T-cell (primary cell): ENCODE results near the gene RGS8. TPM values are rescaled to one million over a fixed set of nuclear protein-coding genes. Genes with fewer than 3 reads are reported as not detected.

Experiments
- ATAC-seq, 4 experiments: fragments of 200-7000 bp in 3 of 4; fragments of 150-1000 bp in 1 of 4; cut with Tn5 transposase; replicated peaks in 1 of 4; 1 replicate in 3 of 4; 2 replicates in 1 of 4; pipeline ENCODE4 v1.10.0; 2021; ENCODE audit warnings: moderate library complexity in 3 of 4, mild to moderate bottlenecking in 2 of 4, moderate number of reproducible peaks in 1 of 4
- CTCF ChIA-PET, 2 donors: fragments of 300-600 bp; sonication (Branson Sonifier 250); formaldehyde crosslinking; loops; one replicate each; lab custom pipeline; 2022; ENCODE audit warnings: antibody characterized with exemption in 2 of 2; lab: Charles Lee
- POLR2A ChIA-PET, 2 donors: fragments of 300-600 bp; sonication (Branson Sonifier 250); formaldehyde crosslinking; loops; one replicate each; lab custom pipeline; 2022; ENCODE audit warnings: antibody characterized with exemption in 2 of 2; lab: Charles Lee
- DNase-seq, 35 experiments: peaks; one replicate each; pipeline versions ENCODE4 v3.0.0 to v3.0.0-alpha.2; 2013 to 2023
- H3K27ac ChIP-seq: one replicate; pipeline ENCODE4 v1.5.1; 2013; ENCODE audit warnings: low read length
- H3K27me3 ChIP-seq, 2 experiments: replicated peaks in 1 of 2; 1 replicate in 1 of 2; 2 replicates in 1 of 2; pipeline versions ENCODE4 v1.6.1 to v1.7.0; 2013; ENCODE audit warnings: low read length in 1 of 2, mixed read lengths in 1 of 2; ENCODE audit not compliant: control insufficient read depth in 2 of 2, insufficient read depth in 2 of 2; ENCODE audit errors: extremely low read depth in 1 of 2
- H3K36me3 ChIP-seq, 2 donors: 1 replicate in 1 of 2; 2 replicates in 1 of 2; pipeline versions ENCODE4 v1.6.1 to v1.7.0; 2013; ENCODE audit warnings: low read length in 1 of 2; ENCODE audit not compliant: control insufficient read depth in 2 of 2, insufficient read depth in 1 of 2; ENCODE audit errors: extremely low read depth in 1 of 2
- H3K4me1 ChIP-seq, 2 experiments: 1 replicate in 1 of 2; 2 replicates in 1 of 2; pipeline versions ENCODE4 v1.6.1 to v1.7.0; 2013; ENCODE audit warnings: low read length in 2 of 2, mixed read lengths in 1 of 2; ENCODE audit not compliant: insufficient read depth in 2 of 2, control insufficient read depth in 1 of 2; ENCODE audit errors: extremely low read depth in 1 of 2
- H3K4me3 ChIP-seq, 2 donors: 1 replicate in 1 of 2; 2 replicates in 1 of 2; pipeline versions ENCODE4 v1.5.1 to v1.7.0; 2013; ENCODE audit warnings: mild to moderate bottlenecking in 2 of 2, low read length in 1 of 2, moderate library complexity in 1 of 2; ENCODE audit not compliant: control insufficient read depth in 1 of 2; ENCODE audit errors: extremely low read depth in 1 of 2
- H3K9me3 ChIP-seq: 2 replicates; pipeline ENCODE4 v1.7.0; 2013
- H3K27ac Mint-ChIP-seq, 2 donors: one replicate each; pipeline ENCODE4 v1.8.0; 2020 to 2021; ENCODE audit warnings: mild to moderate bottlenecking in 2 of 2, mixed read lengths in 2 of 2
- H3K27me3 Mint-ChIP-seq, 2 donors: one replicate each; pipeline ENCODE4 v1.8.0; 2021 to 2022; ENCODE audit warnings: mixed read lengths in 2 of 2
- H3K36me3 Mint-ChIP-seq: one replicate; pipeline ENCODE4 v1.8.0; 2021; ENCODE audit warnings: mixed read lengths
- H3K4me1 Mint-ChIP-seq, 3 donors: one replicate each; pipeline ENCODE4 v1.8.0; 2020 to 2022; ENCODE audit warnings: mixed read lengths in 3 of 3, mild to moderate bottlenecking in 1 of 3
- H3K4me3 Mint-ChIP-seq, 3 donors: one replicate each; pipeline ENCODE4 v1.8.0; 2020 to 2022; ENCODE audit warnings: mild to moderate bottlenecking in 3 of 3, mixed read lengths in 3 of 3, moderate library complexity in 3 of 3
- H3K9me3 Mint-ChIP-seq, 3 donors: one replicate each; pipeline ENCODE4 v1.8.0; 2020 to 2022; ENCODE audit warnings: mixed read lengths in 3 of 3
- WGBS: methylation state at CpG from one replicate; pipeline ENCODE4 v1.1.5; 2013; ENCODE audit warnings: missing lambda C conversion rate; ENCODE audit not compliant: insufficient coverage; 5-methylcytosine and 5-hydroxymethylcytosine counted together
- total RNA-seq, 35 experiments: library from RNA in 6 of 35; stranded (reverse) in 6 of 35; fragments of 120-200 nt in 1 of 35; gene quantifications; one replicate each; pipeline versions ENCODE4 v1.2.1 to v1.2.4 and lab custom pipeline; 2013 to 2026

The RGS8 gene
- total RNA-seq, 5 donors from 2014 or later (not counting 1 experiment from before 2014, with no cell fraction given), result not detected

GRCh38 chr1:182642461-182642860, 41.9 kb downstream of the RGS8 start:
- Histone ChIP-seq H3K9me3 (no peaks in the 10 kb centered on the region), H3K4me3 (no peak overlapping the region), H3K27me3 (peaks cover 0 to under 1% of the 10 kb centered on the region in 2 experiments), H3K36me3 (no peaks in the 10 kb centered on the region), H3K4me1 (no peaks in the 10 kb centered on the region), H3K27ac (no peak overlapping the region)
- DNase-seq, result no peak
- ChIA-PET CTCF (interaction anchor here in 1 of 2 donors (0.6 kb wide), 1 partner anchor 39 kb away, joined by 4 read pairs; no protein-coding TSS in a partner anchor), POLR2A (no interaction called here)
- Mint-ChIP-seq H3K27me3 (peaks cover 2 to 3% of the 10 kb centered on the region in 2 donors), H3K36me3 (no peaks in the 10 kb centered on the region), H3K4me3 (no peak overlapping the region), H3K9me3 (no peaks in the 10 kb centered on the region), H3K4me1 (peaks cover 0 to 6% (median 0%) of the 10 kb centered on the region in 3 donors), H3K27ac (no peak overlapping the region)
- ATAC-seq, result no peak
- WGBS, result 87% methylated on average over 3 of the region's 8 CpGs

- Histone ChIP-seq H3K9me3 (no peaks in the 10 kb centered on the region), H3K27me3 (peaks cover 0 to 2% of the 10 kb centered on the region in 2 experiments), H3K36me3 (no peaks in the 10 kb centered on the region), H3K27ac (no peak overlapping the region), H3K4me3 (no peak overlapping the region), H3K4me1 (no peaks in the 10 kb centered on the region)
- H3K4me1 Mint-ChIP-seq, result peaks cover 0 to 6% (median 0%) of the 10 kb centered on the region in 3 donors
- 85% methylated on average over 5 of the region's 5 CpGs for WGBS
- ATAC-seq (no peak), DNase-seq (no peak)
- no peaks in the 10 kb centered on the region for H3K36me3 Mint-ChIP-seq
- CTCF ChIA-PET, result no interaction called here
- POLR2A ChIA-PET, result no interaction called here
- peaks cover 2 to 7% of the 10 kb centered on the region in 2 donors for H3K27me3 Mint-ChIP-seq
- no peaks in the 10 kb centered on the region for H3K9me3 Mint-ChIP-seq
- no peak overlapping the region for H3K4me3 Mint-ChIP-seq
- H3K27ac Mint-ChIP-seq, result no peak overlapping the region
Observed at GRCh38 chr1:182641561-182641960, 42.8 kb downstream of the RGS8 start.

GRCh38 chr1:182639330-182639729, 45.1 kb downstream of the RGS8 start:
- Mint-ChIP-seq H3K36me3 (no peaks in the 10 kb centered on the region), H3K4me1 (peaks cover 0 to 6% (median 0%) of the 10 kb centered on the region in 3 donors), H3K27ac (no peak overlapping the region), H3K9me3 (no peaks in the 10 kb centered on the region), H3K4me3 (no peak overlapping the region), H3K27me3 (peaks cover 0 to 4% of the 10 kb centered on the region in 2 donors)
- no peaks in the 10 kb centered on the region for H3K9me3 ChIP-seq
- no CpG with 5 or more reads among the region's 1 CpG for WGBS
- no peak overlapping the region for H3K4me3 ChIP-seq
- CTCF ChIA-PET, result no interaction called here
- ATAC-seq (no peak), DNase-seq (no peak)
- H3K27ac ChIP-seq, result no peak overlapping the region
- no peaks in the 10 kb centered on the region for H3K36me3 ChIP-seq
- no peaks in the 10 kb centered on the region for H3K4me1 ChIP-seq
- POLR2A ChIA-PET, result no interaction called here
- H3K27me3 ChIP-seq, result peaks cover 2 to 3% of the 10 kb centered on the region in 2 experiments

GRCh38 chr1:182637769-182638168, 46.6 kb downstream of the RGS8 start:
- CTCF ChIA-PET, result interaction anchor here in 1 of 2 donors (0.5 to 0.6 kb wide), 2 partner anchors 29 to 130 kb away, joined by 3 read pairs; no protein-coding TSS in a partner anchor
- POLR2A ChIA-PET, result no interaction called here

GRCh38 chr1:182635871-182636270, 48.5 kb downstream of the RGS8 start:
- no peak overlapping the region for H3K4me3 Mint-ChIP-seq
- ChIA-PET POLR2A (no interaction called here), CTCF (no interaction called here)
- H3K27me3 Mint-ChIP-seq, result peaks cover 1 to 4% of the 10 kb centered on the region in 2 donors
- no CpG with 5 or more reads among the region's 2 CpGs for WGBS
- ATAC-seq, result no peak
- H3K36me3 Mint-ChIP-seq, result no peaks in the 10 kb centered on the region
- Histone ChIP-seq H3K4me1 (peaks cover 0 to 2% of the 10 kb centered on the region in 2 experiments), H3K36me3 (no peaks in the 10 kb centered on the region), H3K27ac (no peak overlapping the region), H3K4me3 (no peak overlapping the region), H3K9me3 (no peaks in the 10 kb centered on the region), H3K27me3 (peaks cover 2 to 10% of the 10 kb centered on the region in 2 experiments)
- H3K9me3 Mint-ChIP-seq, result no peaks in the 10 kb centered on the region
- peaks cover 13 to 20% (median 18%) of the 10 kb centered on the region in 3 donors for H3K4me1 Mint-ChIP-seq
- DNase-seq, result no peak
- no peak overlapping the region for H3K27ac Mint-ChIP-seq

More at GRCh38 chr1:182637769-182638168, 46.6 kb downstream of the RGS8 start:
- H3K4me3 Mint-ChIP-seq, result no peak overlapping the region
- H3K9me3 Mint-ChIP-seq, result no peaks in the 10 kb centered on the region
- H3K27ac Mint-ChIP-seq, result no peak overlapping the region
- WGBS, result 93% methylated on average over 2 of the region's 5 CpGs
- H3K27me3 Mint-ChIP-seq, result peaks cover 1 to 4% of the 10 kb centered on the region in 2 donors
- Histone ChIP-seq H3K4me1 (no peaks in the 10 kb centered on the region), H3K9me3 (no peaks in the 10 kb centered on the region), H3K27ac (no peak overlapping the region), H3K4me3 (no peak overlapping the region), H3K27me3 (peaks cover 2 to 10% of the 10 kb centered on the region in 2 experiments), H3K36me3 (no peaks in the 10 kb centered on the region)
- no peak for DNase-seq
- H3K4me1 Mint-ChIP-seq, result peaks cover 4 to 7% (median 7%) of the 10 kb centered on the region in 3 donors
- no peak for ATAC-seq
- no peaks in the 10 kb centered on the region for H3K36me3 Mint-ChIP-seq

Other genes with a start within 250 kb of the RGS8 start
- not detected for gene RGSL1, start 234.4 kb downstream of the RGS8 start, total RNA-seq
- gene RNASEL, start 95.3 kb downstream of the RGS8 start, total RNA-seq, result 10 to 100 TPM; 10.5 to 20.8 (median 18.7) TPM
- gene RGS16, start 80.2 kb downstream of the RGS8 start, total RNA-seq, result 10 to 100 TPM in 1 of 5 donors, 1 to 10 TPM in 4; 2.9 to 15.6 (median 4.6) TPM
- 1 to 10 TPM; 2.5 to 5.4 (median 4.2) TPM for gene NPL, start 105.2 kb upstream of the RGS8 start, total RNA-seq
- gene DHX9, start 154.8 kb upstream of the RGS8 start, total RNA-seq, result 100 to 1,000 TPM; 180 to 264 (median 193) TPM